Head of caudate nucleus (tissue), 42 donors: Measurements from ENCODE around the gene TGIF2.

ENCODE experiments used
- DNase-seq, 42 donors: peaks; one replicate each; pipeline versions ENCODE4 v3.0.0 to v3.0.0-alpha.2; 2020 to 2021; ENCODE audit warnings: mixed read lengths in 7 of 42
- intact Hi-C: fragments of 100-400 bp; cut with DNase I; formaldehyde crosslinking; loops from one replicate; pipeline ENCODE4 v1.15.0; 2022

Gene TGIF2

GRCh38 chr20:36572701-36573102 lies 695 bp upstream of the TGIF2 start:
- intact Hi-C loops = no loop called here
- no peak for DNase-seq

- peak in 35 of 42 donors; percentile 18 to 73 (median 42) for DNase-seq
- intact Hi-C loops = no loop called here
Observed at GRCh38 chr20:36573798-36574365, 485 bp downstream of the TGIF2 start.

GRCh38 chr20:36574366-36575135 lies 1.2 kb downstream of the TGIF2 start:
- intact Hi-C loops = no loop called here
- DNase-seq = peak in 19 of 42 donors; percentile 5 to 51 (median 25)

- intact Hi-C loops = no loop called here
Observed at GRCh38 chr20:36576081-36576445, 2.7 kb downstream of the TGIF2 start.

GRCh38 chr20:36578356-36579041 lies 5.1 kb downstream of the TGIF2 start:
- intact Hi-C loops = no loop called here
- no peak for DNase-seq

More at GRCh38 chr20:36576081-36576445, 2.7 kb downstream of the TGIF2 start:
- DNase-seq = no peak

- intact Hi-C loops = no loop called here
- DNase-seq = no peak
Observed at GRCh38 chr20:36579996-36580545, 6.7 kb downstream of the TGIF2 start.

- intact Hi-C loops = no loop called here
- DNase-seq = peak in 1 of 42 donors; percentile 52
Observed at GRCh38 chr20:36582322-36582721, 8.9 kb downstream of the TGIF2 start.

- intact Hi-C loops = no loop called here
Observed at GRCh38 chr20:36582821-36583220, 9.4 kb downstream of the TGIF2 start.

GRCh38 chr20:36584018-36584481 lies 10.7 kb downstream of the TGIF2 start:
- intact Hi-C loops = no loop called here
- no peak for DNase-seq

More at GRCh38 chr20:36582821-36583220, 9.4 kb downstream of the TGIF2 start:
- no peak for DNase-seq

- intact Hi-C loops = no loop called here
- DNase-seq = no peak
Observed at GRCh38 chr20:36585410-36586125, 12.2 kb downstream of the TGIF2 start.

- DNase-seq = no peak
- intact Hi-C loops = no loop called here
Observed at GRCh38 chr20:36587388-36588070, 14.1 kb downstream of the TGIF2 start.

- intact Hi-C loops = no loop called here
Observed at GRCh38 chr20:36591281-36591680, 17.9 kb downstream of the TGIF2 start.

GRCh38 chr20:36591854-36592641 lies 18.7 kb downstream of the TGIF2 start:
- intact Hi-C loops = no loop called here
- DNase-seq = peak in 32 of 42 donors; percentile 19 to 77 (median 50)

More at GRCh38 chr20:36591281-36591680, 17.9 kb downstream of the TGIF2 start:
- no peak for DNase-seq

- DNase-seq = no peak
- intact Hi-C loops = no loop called here
Observed at GRCh38 chr20:36593347-36593929, 20.0 kb downstream of the TGIF2 start.

GRCh38 chr20:36599912-36600345 lies 26.5 kb downstream of the TGIF2 start:
- intact Hi-C loops = loop anchor here (5.0 to 10.0 kb wide), 4 partner anchors 43 to 285 kb away; partner anchors contain the start of gene NDRG3

GRCh38 chr20:36601540-36601939 lies 28.1 kb downstream of the TGIF2 start:
- intact Hi-C loops = loop anchor here (5.0 to 10.0 kb wide), 4 partner anchors 44 to 283 kb away; partner anchors contain the start of gene NDRG3
- no peak for DNase-seq

More at GRCh38 chr20:36599912-36600345, 26.5 kb downstream of the TGIF2 start:
- DNase-seq = no peak

GRCh38 chr20:36604952-36605398 lies 31.6 kb downstream of the TGIF2 start:
- intact Hi-C loops = loop anchor here (5.0 to 10.0 kb wide), 4 partner anchors 48 to 280 kb away; partner anchors contain the start of gene NDRG3
- peak in 34 of 42 donors; percentile 7 to 52 (median 28) for DNase-seq
